ENCODE results near the gene RO60.
"Not testable (repeated sequence)": the region's sequence is repeated elsewhere in the genome, so short reads cannot be mapped to it uniquely, and the experiment has no call there.

RO60 gene

DNA sequence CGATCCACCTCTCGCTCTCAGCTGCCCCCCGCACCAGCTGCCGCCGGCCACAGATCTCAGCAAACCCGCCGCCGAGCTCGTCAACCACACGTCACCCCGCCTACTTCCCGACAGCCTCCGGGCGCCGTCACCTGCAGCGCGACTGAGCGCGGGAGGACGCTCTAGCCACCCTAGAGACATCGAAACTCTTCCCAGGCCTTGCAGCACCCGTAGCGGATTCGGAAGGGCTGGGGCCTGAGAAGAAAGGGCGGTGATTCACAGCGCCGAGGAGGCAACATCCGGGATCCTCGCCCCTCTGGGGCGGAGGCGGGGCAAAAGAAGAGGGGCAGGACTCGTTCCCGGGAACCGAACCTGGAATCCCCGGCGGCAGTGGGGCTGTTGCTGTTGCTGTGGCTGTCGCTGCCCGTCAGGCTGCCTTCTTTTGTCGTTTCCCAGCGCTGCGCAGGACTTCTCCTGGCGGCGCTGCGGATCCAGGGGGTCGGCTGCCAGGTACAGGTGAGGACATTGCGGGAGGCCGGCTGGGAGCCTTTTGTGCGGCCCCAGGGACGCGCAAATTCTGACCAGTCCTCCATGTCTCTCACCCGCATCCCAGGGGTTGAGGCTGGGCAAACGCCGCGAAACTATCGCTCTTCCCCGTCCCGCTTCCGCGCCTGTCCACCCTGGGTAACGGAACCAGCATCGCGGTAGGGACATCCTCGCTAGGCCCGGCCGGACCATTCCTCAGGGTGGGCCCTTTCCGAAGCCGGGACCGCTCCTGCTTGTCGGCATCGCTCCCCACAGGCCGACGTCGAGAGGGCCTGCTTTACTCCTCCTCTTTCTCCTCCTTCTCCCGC is at the start of gene RO60, which contains the start of gene UCHL5:
RO60 (plus strand) TSS at position 331 of the 833 bp plus-strand sequence. CDS start 9,443 bp downstream, outside the sequence.
UCHL5 (minus strand) TSS at position 79 of the 833 bp plus-strand sequence. CDS start 100 bp downstream, outside the sequence.
- H3K9me3 Mint-ChIP-seq: no peaks in the 10 kb centered on the region
- peak within 1 kb of the TSS; percentile 99 for H3K4me3 Mint-ChIP-seq
- H3K36me3 Mint-ChIP-seq: peaks cover 11% of the 10 kb centered on the region
- no peaks in the 10 kb centered on the region for H3K27me3 Mint-ChIP-seq
- H3K4me1 Mint-ChIP-seq: peaks cover 70% of the 10 kb centered on the region
- H3K27ac Mint-ChIP-seq: peak within 1 kb of the TSS; percentile 100

DNA sequence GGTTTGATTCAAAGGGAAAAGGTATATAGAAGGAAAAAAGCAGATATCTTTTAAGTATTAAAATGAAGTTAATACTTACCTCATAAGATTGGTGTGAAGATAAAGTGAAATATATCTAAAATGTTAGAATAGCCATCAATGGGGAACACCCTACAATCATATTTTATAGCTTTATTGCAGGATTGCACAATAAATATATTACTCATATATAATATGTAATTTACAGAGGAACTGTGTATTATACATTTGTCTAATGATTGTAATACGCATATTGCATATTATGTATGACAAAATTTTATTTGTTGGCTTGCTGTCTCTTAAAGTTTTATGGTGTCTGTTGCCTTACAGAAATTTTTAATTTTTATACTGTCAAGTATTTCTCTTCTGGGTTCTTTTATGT is 48.0 kb upstream of the RO60 start:
- Mint-ChIP-seq H3K4me1 (no peaks in the 10 kb centered on the region), H3K27ac (no peak overlapping the region), H3K4me3 (no peak overlapping the region), H3K9me3 (peaks cover 5% of the 10 kb centered on the region), H3K36me3 (peaks cover 5% of the 10 kb centered on the region), H3K27me3 (no peaks in the 10 kb centered on the region)

DNA sequence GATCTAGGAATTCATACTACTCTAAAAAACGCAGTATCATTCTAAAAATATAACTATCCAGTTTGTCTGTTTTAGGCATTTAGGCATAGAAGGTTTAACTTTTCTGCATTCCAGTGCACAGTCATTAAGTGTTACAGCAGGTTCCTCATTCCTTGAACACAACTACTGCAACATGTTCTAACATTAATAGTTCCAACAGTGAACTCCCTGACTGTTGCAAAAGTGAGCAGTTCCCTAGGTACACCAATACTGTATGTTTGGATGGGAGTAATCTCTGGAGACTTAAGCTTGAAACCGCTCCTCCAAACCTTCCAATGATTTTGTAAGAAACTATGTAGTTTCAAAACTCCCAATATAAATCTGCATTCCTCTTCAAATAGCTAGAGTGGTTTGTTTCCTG is 46.4 kb upstream of the RO60 start:
- H3K27ac Mint-ChIP-seq: no peak overlapping the region
- no peaks in the 10 kb centered on the region for H3K4me1 Mint-ChIP-seq
- H3K27me3 Mint-ChIP-seq: no peaks in the 10 kb centered on the region
- peaks cover 2% of the 10 kb centered on the region for H3K36me3 Mint-ChIP-seq
- no peak overlapping the region for H3K4me3 Mint-ChIP-seq
- H3K9me3 Mint-ChIP-seq: no peaks in the 10 kb centered on the region

DNA sequence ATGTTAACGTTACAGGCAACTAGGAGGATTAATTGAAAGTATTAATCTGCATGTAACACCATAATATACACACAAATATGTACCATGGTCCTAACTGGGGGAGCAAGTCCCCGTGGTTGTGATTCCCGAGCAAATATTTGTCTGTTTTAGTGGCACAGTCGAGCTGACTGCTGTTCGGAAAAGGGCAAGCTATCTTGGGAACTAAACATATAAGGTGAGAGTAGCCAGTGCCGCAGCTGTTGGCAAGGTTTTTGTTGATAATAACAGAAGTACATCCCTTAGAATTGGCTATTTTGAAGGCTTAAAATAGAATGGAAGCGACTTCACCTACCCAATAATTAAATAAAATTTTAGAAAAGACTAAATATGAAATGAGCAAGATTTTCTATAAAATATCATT is 45.7 kb upstream of the RO60 start:
- Mint-ChIP-seq H3K4me3 (no peak overlapping the region), H3K9me3 (no peaks in the 10 kb centered on the region), H3K27me3 (no peaks in the 10 kb centered on the region), H3K27ac (no peak overlapping the region), H3K36me3 (peaks cover 2% of the 10 kb centered on the region), H3K4me1 (no peaks in the 10 kb centered on the region)

DNA sequence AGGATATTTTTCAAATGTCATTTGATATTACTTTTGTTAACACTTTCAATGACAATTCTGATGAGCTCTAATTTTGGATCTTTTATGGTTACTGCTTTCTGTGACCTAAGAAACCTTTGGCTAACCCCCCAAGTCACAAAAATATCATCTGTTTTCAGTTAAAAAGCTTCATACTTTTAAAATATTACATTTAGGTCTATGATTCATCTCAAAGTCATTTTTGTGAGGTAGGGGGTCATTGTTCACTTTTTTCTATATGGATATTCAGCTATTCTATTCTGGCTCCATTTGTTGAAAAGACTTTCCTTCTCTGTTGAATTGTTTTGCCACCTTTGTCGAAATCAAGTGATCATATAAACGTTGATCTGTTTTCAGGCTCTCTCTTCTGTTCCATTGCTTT is 45.0 kb upstream of the RO60 start:
- no peaks in the 10 kb centered on the region for H3K9me3 Mint-ChIP-seq
- no peak overlapping the region for H3K4me3 Mint-ChIP-seq
- no peaks in the 10 kb centered on the region for H3K27me3 Mint-ChIP-seq
- no peak overlapping the region for H3K27ac Mint-ChIP-seq
- H3K4me1 Mint-ChIP-seq: no peaks in the 10 kb centered on the region
- peaks cover 2% of the 10 kb centered on the region for H3K36me3 Mint-ChIP-seq

DNA sequence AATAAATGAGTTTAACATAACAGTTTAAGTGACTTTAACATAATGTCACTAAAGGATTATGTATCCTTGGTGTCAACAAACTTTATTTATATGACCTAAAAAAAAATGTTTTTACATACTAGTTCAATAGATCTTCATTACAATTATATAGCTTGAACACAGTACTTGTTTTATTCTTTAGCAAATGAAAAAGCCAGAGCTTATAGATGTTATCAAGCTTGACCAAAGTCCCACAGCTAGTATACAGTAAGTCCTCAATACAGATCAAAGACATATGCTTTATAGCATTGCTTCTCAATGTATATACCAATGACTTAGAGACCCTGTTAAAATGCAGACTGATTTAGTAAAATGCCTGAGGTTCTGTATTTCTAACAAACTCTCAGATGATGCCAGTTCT is 42.6 kb upstream of the RO60 start:
- H3K27ac Mint-ChIP-seq: no peak overlapping the region
- H3K27me3 Mint-ChIP-seq: no peaks in the 10 kb centered on the region
- H3K4me3 Mint-ChIP-seq: no peak overlapping the region
- H3K36me3 Mint-ChIP-seq: peaks cover 2% of the 10 kb centered on the region
- no peaks in the 10 kb centered on the region for H3K4me1 Mint-ChIP-seq
- H3K9me3 Mint-ChIP-seq: no peaks in the 10 kb centered on the region

DNA sequence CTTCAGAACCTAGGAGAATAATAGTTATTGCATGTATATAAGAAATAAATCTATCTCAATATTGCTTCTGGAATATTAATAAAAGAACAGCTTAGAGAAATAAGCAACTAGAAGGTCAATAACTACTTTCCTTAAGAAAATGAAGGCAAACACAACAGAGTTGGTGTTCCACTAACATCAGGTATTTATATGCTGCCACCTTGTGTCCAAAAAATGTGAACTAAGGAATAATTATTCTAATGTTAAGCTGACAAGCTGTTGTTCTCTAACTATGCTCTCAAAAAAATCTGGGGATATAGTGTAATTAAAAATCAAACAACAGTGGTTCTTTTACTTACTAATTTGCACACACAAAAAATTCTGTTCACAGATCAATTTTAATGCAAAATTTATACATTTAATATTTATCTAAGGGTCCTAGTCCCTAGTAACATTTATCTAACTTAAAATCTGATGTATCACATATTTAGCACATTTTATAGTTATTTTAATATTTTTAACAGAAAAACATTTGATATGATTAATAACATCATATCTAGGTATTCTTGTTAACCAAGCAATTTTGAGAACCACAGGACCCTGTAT is 39.9 kb upstream of the RO60 start:
- H3K27ac Mint-ChIP-seq: no peak overlapping the region
- no peaks in the 10 kb centered on the region for H3K4me1 Mint-ChIP-seq
- H3K36me3 Mint-ChIP-seq: peaks cover 5% of the 10 kb centered on the region
- H3K4me3 Mint-ChIP-seq: no peak overlapping the region
- no peaks in the 10 kb centered on the region for H3K27me3 Mint-ChIP-seq
- no peaks in the 10 kb centered on the region for H3K9me3 Mint-ChIP-seq

DNA sequence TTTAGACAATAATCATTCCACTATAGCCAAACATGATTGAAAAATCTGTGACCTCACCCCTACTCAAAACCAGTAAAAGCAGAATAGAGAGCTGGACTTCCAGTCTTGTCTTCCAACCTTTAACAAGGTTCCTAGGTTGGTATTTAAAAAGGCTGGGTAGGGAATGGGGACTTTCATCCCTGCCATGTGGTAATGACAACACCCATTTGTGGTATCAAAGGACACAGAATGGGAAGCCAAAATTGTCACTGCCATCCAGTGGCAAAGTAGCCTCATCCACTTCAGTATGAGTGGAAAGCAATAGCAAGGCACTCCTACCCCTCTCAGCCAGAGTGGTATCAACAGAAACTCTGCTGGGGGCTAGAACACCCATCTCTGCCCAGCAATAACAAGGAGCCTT is 34.2 kb upstream of the RO60 start:
- H3K4me1 Mint-ChIP-seq: peaks cover 3% of the 10 kb centered on the region
- H3K36me3 Mint-ChIP-seq: peaks cover 13% of the 10 kb centered on the region
- no peak overlapping the region for H3K27ac Mint-ChIP-seq
- H3K4me3 Mint-ChIP-seq: no peak overlapping the region
- H3K27me3 Mint-ChIP-seq: no peaks in the 10 kb centered on the region
- H3K9me3 Mint-ChIP-seq: no peaks in the 10 kb centered on the region

DNA sequence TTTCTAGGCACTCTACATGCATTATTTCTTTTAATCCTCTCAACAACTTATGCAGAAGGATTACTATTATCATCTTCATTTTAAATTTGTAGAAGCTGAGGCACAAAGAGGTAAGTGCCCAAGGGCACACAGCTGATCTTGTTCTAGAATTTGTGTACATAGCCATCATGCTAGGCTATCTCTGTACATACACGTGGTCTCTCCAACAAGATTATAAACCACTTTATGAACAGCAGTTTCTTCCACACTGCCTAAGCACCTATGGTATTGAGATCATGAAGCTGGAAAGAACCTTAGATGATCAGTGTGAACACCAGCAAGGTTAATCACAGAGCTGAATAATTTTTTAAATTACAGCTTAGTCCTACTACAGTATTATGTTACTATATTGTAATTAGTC is 29.1 kb upstream of the RO60 start:
- Mint-ChIP-seq H3K27ac (no peak overlapping the region), H3K4me1 (peaks cover 27% of the 10 kb centered on the region), H3K27me3 (no peaks in the 10 kb centered on the region), H3K36me3 (peaks cover 15% of the 10 kb centered on the region), H3K4me3 (no peak overlapping the region), H3K9me3 (no peaks in the 10 kb centered on the region)

DNA sequence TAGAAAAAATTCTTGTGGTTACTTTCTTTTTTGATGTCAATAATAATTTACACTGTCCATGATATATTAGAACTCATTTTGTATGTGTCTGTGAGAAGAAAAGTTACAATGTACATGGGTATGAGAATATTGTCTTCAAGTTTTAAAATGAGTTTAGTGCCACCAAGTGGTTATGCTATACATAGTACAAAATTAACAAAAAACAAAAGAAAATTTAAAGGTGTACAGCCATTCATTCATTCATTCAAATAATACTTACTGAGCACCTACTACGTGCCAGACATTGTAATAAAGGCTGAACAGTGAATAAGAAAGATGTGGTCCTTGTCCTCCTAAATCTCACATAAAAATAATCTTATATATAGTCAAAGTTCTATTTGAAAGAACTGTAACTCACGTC is 28.0 kb upstream of the RO60 start:
- Mint-ChIP-seq H3K27me3 (no peaks in the 10 kb centered on the region), H3K36me3 (peaks cover 10% of the 10 kb centered on the region), H3K27ac (no peak overlapping the region), H3K4me1 (peaks cover 39% of the 10 kb centered on the region), H3K4me3 (no peak overlapping the region), H3K9me3 (no peaks in the 10 kb centered on the region)

DNA sequence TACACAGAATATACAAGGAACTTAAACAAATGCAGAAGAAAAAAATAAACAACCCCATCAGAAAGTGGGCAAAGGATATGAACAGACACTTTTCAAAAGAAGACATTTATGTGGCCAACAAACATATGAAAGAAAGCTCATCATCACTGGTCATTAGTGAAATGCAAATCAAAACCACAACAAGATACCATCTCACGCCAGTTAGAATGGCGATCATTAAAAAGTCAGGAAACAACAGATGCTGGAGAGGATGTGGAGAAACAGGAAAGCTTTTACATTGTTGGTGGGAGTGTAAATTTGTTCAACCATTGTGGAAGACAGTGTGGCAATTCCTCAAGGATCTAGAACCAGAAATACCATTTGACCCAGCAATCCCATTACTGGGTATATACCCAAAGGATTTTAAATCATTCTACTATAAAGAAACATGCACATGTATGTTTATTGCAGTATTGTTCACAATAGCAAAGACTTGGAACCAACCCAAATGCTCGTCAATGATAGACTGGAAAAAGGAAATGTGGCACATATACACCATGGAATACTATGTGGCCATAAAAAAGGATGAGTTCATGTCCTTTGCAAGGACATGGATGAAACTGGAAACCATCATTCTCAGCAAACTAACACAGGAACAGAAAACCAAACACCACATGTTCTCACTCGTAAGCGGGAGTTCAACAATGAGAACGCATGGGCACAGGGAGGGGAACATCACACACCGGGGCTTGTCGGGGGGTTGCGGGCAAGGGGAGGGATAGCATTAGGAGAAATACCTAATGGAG is 26.6 kb upstream of the RO60 start:
- peaks cover 52% of the 10 kb centered on the region for H3K4me1 Mint-ChIP-seq
- H3K27me3 Mint-ChIP-seq, H3K9me3 Mint-ChIP-seq, H3K4me3 Mint-ChIP-seq, H3K27ac Mint-ChIP-seq: not testable (repeated sequence)
- peaks cover 16% of the 10 kb centered on the region for H3K36me3 Mint-ChIP-seq

DNA sequence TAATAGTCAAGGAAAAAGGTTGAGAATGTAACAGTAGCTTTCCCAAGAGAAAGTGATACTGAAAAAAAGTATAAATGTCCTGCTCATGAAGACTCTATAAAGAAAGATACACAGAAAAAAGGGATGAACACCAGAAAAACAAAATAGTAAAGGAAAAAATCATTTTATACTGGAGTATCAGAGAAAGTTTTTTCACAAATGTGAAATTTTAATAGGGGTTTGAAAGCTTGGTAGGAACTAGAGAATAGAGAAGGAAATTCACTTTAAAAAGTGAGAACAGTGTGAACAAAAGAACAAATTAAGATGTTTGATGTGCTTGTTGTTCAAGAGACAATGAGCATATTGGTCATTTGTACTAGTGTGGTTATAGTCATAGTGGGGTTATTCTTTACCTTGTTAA is 25.8 kb upstream of the RO60 start:
- Mint-ChIP-seq H3K9me3 (no peaks in the 10 kb centered on the region), H3K4me1 (peaks cover 52% of the 10 kb centered on the region), H3K36me3 (peaks cover 16% of the 10 kb centered on the region), H3K4me3 (no peak overlapping the region), H3K27me3 (no peaks in the 10 kb centered on the region), H3K27ac (no peak overlapping the region)

DNA sequence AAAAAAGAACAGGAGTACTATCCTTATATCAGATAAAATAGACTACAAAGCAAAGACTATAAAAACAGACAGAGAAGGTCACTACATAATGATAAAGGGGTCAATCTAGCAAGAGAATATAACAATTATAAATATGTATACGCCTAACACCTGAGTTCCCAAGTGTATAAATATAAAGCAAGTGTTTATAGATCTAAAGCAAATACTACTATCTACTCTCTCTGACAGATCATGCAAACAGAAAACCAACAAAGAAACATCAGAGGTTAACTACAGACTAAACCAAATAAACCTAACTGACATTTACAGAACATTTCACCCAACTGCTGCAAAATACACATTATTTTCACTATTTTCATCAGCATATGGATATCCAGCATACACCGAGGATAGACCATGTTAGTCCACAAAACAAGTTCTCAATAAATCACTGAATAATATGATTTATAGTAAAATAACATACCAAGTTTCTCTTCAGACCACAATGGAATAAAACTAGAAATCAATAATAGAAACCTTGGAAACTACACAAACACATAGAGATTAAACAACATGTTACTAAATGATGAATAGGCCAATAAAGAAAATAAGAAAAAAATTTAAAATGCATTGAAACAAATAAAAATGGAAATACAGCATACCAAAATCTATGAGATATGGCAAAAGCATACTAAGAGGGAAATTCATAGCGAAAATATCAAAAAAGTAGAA is 22.9 kb upstream of the RO60 start:
- no peak overlapping the region for H3K27ac Mint-ChIP-seq
- no peaks in the 10 kb centered on the region for H3K27me3 Mint-ChIP-seq
- H3K9me3 Mint-ChIP-seq: no peaks in the 10 kb centered on the region
- peak overlapping the region; percentile 26 for H3K4me3 Mint-ChIP-seq
- H3K4me1 Mint-ChIP-seq: peaks cover 67% of the 10 kb centered on the region
- H3K36me3 Mint-ChIP-seq: peaks cover 21% of the 10 kb centered on the region

DNA sequence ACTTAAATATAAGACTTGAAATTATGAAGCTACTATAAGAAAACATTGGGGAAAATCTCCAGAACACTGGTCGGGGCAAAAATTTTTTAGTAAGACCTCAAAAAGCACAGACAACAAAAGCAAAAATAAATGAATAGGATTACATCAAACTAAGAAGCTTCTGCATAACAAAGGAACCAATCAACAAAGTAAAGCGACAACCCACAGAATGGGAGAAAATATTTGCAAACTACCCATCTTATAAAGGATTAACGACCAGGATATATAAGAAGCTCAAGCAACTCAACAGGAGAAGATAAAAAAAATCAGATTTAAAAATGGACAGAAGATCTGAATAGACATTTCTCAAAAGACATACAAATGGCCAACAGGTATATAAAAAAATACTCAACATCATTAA is 19.4 kb upstream of the RO60 start:
- Mint-ChIP-seq H3K27me3 (no peaks in the 10 kb centered on the region), H3K4me1 (peaks cover 58% of the 10 kb centered on the region), H3K4me3 (no peak overlapping the region), H3K9me3 (no peaks in the 10 kb centered on the region), H3K27ac (no peak overlapping the region), H3K36me3 (peaks cover 24% of the 10 kb centered on the region)

Measured in activated naive CD4-positive, alpha-beta T cell treated with anti-CD3 and anti-CD28 coated beads, Interleukin-2, amount 50 U/mL, for 24 hours (primary cell).